Activated CD8-positive, alpha-beta T cell treated with anti-CD3 and anti-CD28 coated beads, Interleukin-2, amount 10 ng/mL, durations not matched to agents 7 days and 5 days (primary cell): ENCODE results near the gene TOR3A. TPM values are rescaled to one million over a fixed set of nuclear protein-coding genes. Genes with fewer than 3 reads are reported as not detected.
"Not testable (repeated sequence)": the region's sequence is repeated elsewhere in the genome, so short reads cannot be mapped to it uniquely, and the experiment has no call there.

Experiments
- ATAC-seq: fragments of 150-1000 bp; cut with Tn5 transposase; one replicate; pipeline ENCODE4 v1.10.0; 2021; ENCODE audit warnings: moderate library complexity
- CTCF ChIA-PET: fragments of 350-600 bp; sonication (Branson Sonifier 250); formaldehyde crosslinking; loops from one replicate; lab custom pipeline; 2021; ENCODE audit warnings: antibody characterized with exemption; lab: Charles Lee
- POLR2A ChIA-PET: fragments of 350-600 bp; sonication (Branson Sonifier 250); formaldehyde crosslinking; loops from one replicate; lab custom pipeline; 2021; ENCODE audit warnings: antibody characterized with exemption; lab: Charles Lee
- DNase-seq: peaks from one replicate; pipeline ENCODE4 v3.0.0-alpha.2; 2020
- H3K27ac Mint-ChIP-seq: one replicate; pipeline ENCODE4 v1.8.0; 2021; ENCODE audit warnings: mild to moderate bottlenecking, mixed read lengths
- H3K27me3 Mint-ChIP-seq: one replicate; pipeline ENCODE4 v1.8.0; 2021; ENCODE audit warnings: low read depth, mixed read lengths
- H3K36me3 Mint-ChIP-seq: one replicate; pipeline ENCODE4 v1.8.0; 2021; ENCODE audit warnings: low read depth, mixed read lengths
- H3K4me1 Mint-ChIP-seq: one replicate; pipeline ENCODE4 v1.8.0; 2021; ENCODE audit warnings: low read depth, mixed read lengths
- H3K4me3 Mint-ChIP-seq: one replicate; pipeline ENCODE4 v1.8.0; 2021; ENCODE audit warnings: mild to moderate bottlenecking, mixed read lengths
- H3K9me3 Mint-ChIP-seq: one replicate; pipeline ENCODE4 v1.8.0; 2022; ENCODE audit warnings: mixed read lengths; ENCODE audit not compliant: insufficient read depth
- total RNA-seq, 2 experiments: library from RNA; stranded (reverse); gene quantifications; one replicate each; pipeline ENCODE4 v1.2.3, GENCODE V29; 2021

TOR3A gene
- total RNA-seq, 2 experiments from 2014 or later = 49.3 to 50.4 TPM

GRCh38 chr1:179115181-179115580 is 33.3 kb downstream of the TOR3A start:
- POLR2A ChIA-PET = interaction anchor here (0.6 kb wide), 1 partner anchor 236 kb away, joined by 3 read pairs; no protein-coding TSS in a partner anchor
- ATAC-seq (no peak), DNase-seq (no peak)
- Mint-ChIP-seq H3K27me3 (no peaks in the 10 kb centered on the region), H3K9me3 (no peaks in the 10 kb centered on the region), H3K27ac (no peak overlapping the region), H3K4me3 (no peak overlapping the region), H3K4me1 (peaks cover 2% of the 10 kb centered on the region), H3K36me3 (peaks cover 16% of the 10 kb centered on the region)
- CTCF ChIA-PET = interaction anchor here (1.0 to 1.4 kb wide), 2 partner anchors 11 to 78 kb away, joined by 3 read pairs; no protein-coding TSS in a partner anchor

GRCh38 chr1:179119513-179119912 is 37.6 kb downstream of the TOR3A start:
- Mint-ChIP-seq H3K9me3 (no peaks in the 10 kb centered on the region), H3K27me3 (no peaks in the 10 kb centered on the region), H3K27ac (no peak overlapping the region), H3K36me3 (peaks cover 17% of the 10 kb centered on the region), H3K4me3 (no peak overlapping the region), H3K4me1 (peaks cover 2% of the 10 kb centered on the region)
- ATAC-seq (no peak), DNase-seq (no peak)
- ChIA-PET POLR2A (no interaction called here), CTCF (interaction anchor here (1.3 to 3.0 kb wide), 6 partner anchors 10 to 328 kb away, joined by 3 to 26 read pairs (median 11); partner anchors contain the start of genes AXDND1, SOAT1 and TOR3A)

- peaks cover 17% of the 10 kb centered on the region for H3K36me3 Mint-ChIP-seq
- no peaks in the 10 kb centered on the region for H3K9me3 Mint-ChIP-seq
- H3K27ac Mint-ChIP-seq = no peak overlapping the region
- no peak overlapping the region for H3K4me3 Mint-ChIP-seq
- DNase-seq (no peak), ATAC-seq (no peak)
- POLR2A ChIA-PET = interaction anchor here (0.8 kb wide), 1 partner anchor 38 kb away, joined by 3 read pairs; no protein-coding TSS in a partner anchor
- peaks cover 2% of the 10 kb centered on the region for H3K4me1 Mint-ChIP-seq
- CTCF ChIA-PET = interaction anchor here (0.7 to 3.0 kb wide), 28 partner anchors 8 to 327 kb away, joined by 3 to 26 read pairs (median 4); partner anchors contain the start of genes AXDND1, SOAT1 and TOR3A
- no peaks in the 10 kb centered on the region for H3K27me3 Mint-ChIP-seq
Observed at GRCh38 chr1:179120736-179121135, 38.9 kb downstream of the TOR3A start.

- Mint-ChIP-seq H3K36me3 (peaks cover 17% of the 10 kb centered on the region), H3K27me3 (no peaks in the 10 kb centered on the region), H3K9me3 (no peaks in the 10 kb centered on the region), H3K27ac (no peak overlapping the region), H3K4me1 (peaks cover 2% of the 10 kb centered on the region), H3K4me3 (no peak overlapping the region)
- POLR2A ChIA-PET = interaction anchor here (0.6 kb wide), 1 partner anchor 9 kb away, joined by 3 read pairs; no protein-coding TSS in a partner anchor
- CTCF ChIA-PET = interaction anchor here (0.5 to 3.0 kb wide), 26 partner anchors 8 to 254 kb away, joined by 3 to 26 read pairs (median 4); partner anchors contain the start of genes AXDND1, SOAT1 and TOR3A
- ATAC-seq = peak; percentile 47
- peak; percentile 59 for DNase-seq
Observed at GRCh38 chr1:179121159-179121938, 39.5 kb downstream of the TOR3A start.

- H3K36me3 Mint-ChIP-seq = peaks cover 3% of the 10 kb centered on the region
- no peak overlapping the region for H3K27ac Mint-ChIP-seq
- no peaks in the 10 kb centered on the region for H3K27me3 Mint-ChIP-seq
- H3K4me1 Mint-ChIP-seq = peaks cover 15% of the 10 kb centered on the region
- CTCF ChIA-PET = interaction anchor here (1.7 kb wide), 1 partner anchor 246 kb away, joined by 4 read pairs; no protein-coding TSS in a partner anchor
- no peak overlapping the region for H3K4me3 Mint-ChIP-seq
- POLR2A ChIA-PET = no interaction called here
- no peaks in the 10 kb centered on the region for H3K9me3 Mint-ChIP-seq
- ATAC-seq (no peak), DNase-seq (no peak)
Observed at GRCh38 chr1:179124873-179125272, 43.0 kb downstream of the TOR3A start.

- DNase-seq = no peak
- H3K27ac Mint-ChIP-seq = no peak overlapping the region
- H3K4me1 Mint-ChIP-seq = peaks cover 22% of the 10 kb centered on the region
- ATAC-seq = no peak
- H3K9me3 Mint-ChIP-seq = no peaks in the 10 kb centered on the region
- CTCF ChIA-PET = interaction anchor here (0.9 to 1.5 kb wide), 5 partner anchors 12 to 688 kb away, joined by 3 to 5 read pairs (median 3); no protein-coding TSS in a partner anchor
- POLR2A ChIA-PET = interaction anchor here (0.7 kb wide), 1 partner anchor 49 kb away, joined by 3 read pairs; no protein-coding TSS in a partner anchor
- peaks cover 8% of the 10 kb centered on the region for H3K36me3 Mint-ChIP-seq
- no peaks in the 10 kb centered on the region for H3K27me3 Mint-ChIP-seq
- no peak overlapping the region for H3K4me3 Mint-ChIP-seq
Observed at GRCh38 chr1:179126338-179127060, 44.6 kb downstream of the TOR3A start.

GRCh38 chr1:179127163-179127895 is 45.5 kb downstream of the TOR3A start:
- CTCF ChIA-PET = interaction anchor here (0.9 to 1.5 kb wide), 5 partner anchors 13 to 688 kb away, joined by 3 to 5 read pairs (median 3); no protein-coding TSS in a partner anchor
- Mint-ChIP-seq H3K36me3 (peaks cover 8% of the 10 kb centered on the region), H3K9me3 (no peaks in the 10 kb centered on the region), H3K27me3 (no peaks in the 10 kb centered on the region), H3K27ac (no peak overlapping the region), H3K4me1 (peaks cover 22% of the 10 kb centered on the region), H3K4me3 (no peak overlapping the region)
- POLR2A ChIA-PET = no interaction called here
- ATAC-seq (no peak), DNase-seq (no peak)

- DNase-seq = no peak
- Mint-ChIP-seq H3K36me3 (peaks cover 8% of the 10 kb centered on the region), H3K4me1 (peaks cover 22% of the 10 kb centered on the region), H3K27me3 (no peaks in the 10 kb centered on the region), H3K9me3 (no peaks in the 10 kb centered on the region), H3K27ac (no peak overlapping the region), H3K4me3 (no peak overlapping the region)
- CTCF ChIA-PET = interaction anchor here (1.3 to 2.9 kb wide), 3 partner anchors 8 to 241 kb away, joined by 3 to 10 read pairs (median 5); partner anchors contain the start of gene SOAT1
- POLR2A ChIA-PET = interaction anchor here (1.0 to 1.3 kb wide), 2 partner anchors 165 to 237 kb away, joined by 3 to 6 read pairs; partner anchors contain the start of gene SOAT1
- no peak for ATAC-seq
Observed at GRCh38 chr1:179128520-179128919, 46.6 kb downstream of the TOR3A start.

- ChIA-PET POLR2A (no interaction called here), CTCF (interaction anchor here (2.9 kb wide), 1 partner anchor 9 kb away, joined by 10 read pairs; no protein-coding TSS in a partner anchor)
- peaks cover 7% of the 10 kb centered on the region for H3K36me3 Mint-ChIP-seq
- ATAC-seq (peak; percentile 99), DNase-seq (peak; percentile 38)
- peak overlapping the region; percentile 85 for H3K27ac Mint-ChIP-seq
- no peaks in the 10 kb centered on the region for H3K9me3 Mint-ChIP-seq
- H3K4me3 Mint-ChIP-seq = peak overlapping the region; percentile 48
- peaks cover 22% of the 10 kb centered on the region for H3K4me1 Mint-ChIP-seq
- H3K27me3 Mint-ChIP-seq = no peaks in the 10 kb centered on the region
Observed at GRCh38 chr1:179129702-179130473, 48.0 kb downstream of the TOR3A start.

GRCh38 chr1:179135168-179135567 is 53.3 kb downstream of the TOR3A start:
- CTCF ChIA-PET, H3K27ac Mint-ChIP-seq, POLR2A ChIA-PET, H3K36me3 Mint-ChIP-seq, DNase-seq, ATAC-seq, H3K27me3 Mint-ChIP-seq, H3K9me3 Mint-ChIP-seq, H3K4me3 Mint-ChIP-seq, H3K4me1 Mint-ChIP-seq: not testable (repeated sequence)
